Neural cell (in vitro differentiated cells): ENCODE results near the gene STN1. TPM values are rescaled to one million over a fixed set of nuclear protein-coding genes. Genes with fewer than 3 reads are reported as not detected.

ENCODE experiments used
- H2AFZ ChIP-seq: fragments of 200-600, 300-800 bp; sonication (generic), shearing (Covaris generic); 2 replicates; pipeline ENCODE4 v1.6.0; 2014; ENCODE audit warnings: low read depth, mild to moderate bottlenecking, antibody characterized with exemption, low read length, moderate library complexity
- H3F3A ChIP-seq: fragments of 200-600 bp; shearing (Covaris generic); 2 replicates; pipeline ENCODE4 v1.6.1; 2016; ENCODE audit warnings: mild to moderate bottlenecking, moderate library complexity, mixed read lengths, antibody characterized with exemption, low read length; ENCODE audit not compliant: insufficient read depth, poor library complexity, severe bottlenecking
- H3K27ac ChIP-seq: fragments of 200-600, 300-800 bp; sonication (generic), shearing (Covaris generic); 2 replicates; pipeline ENCODE4 v1.5.1; 2014; ENCODE audit warnings: mild to moderate bottlenecking, low read length, moderate library complexity
- H3K27me3 ChIP-seq: fragments of 300-800, 200-600 bp; sonication (generic), shearing (Covaris generic); 2 replicates; pipeline ENCODE4 v1.6.0; 2014; ENCODE audit warnings: mild to moderate bottlenecking, low read depth, low read length, moderate library complexity; ENCODE audit not compliant: insufficient read depth
- H3K36me3 ChIP-seq: fragments of 300-800, 200-600 bp; sonication (generic), shearing (Covaris generic); 2 replicates; pipeline ENCODE4 v1.5.1; 2014; ENCODE audit warnings: mild to moderate bottlenecking, antibody characterized with exemption, low read length, moderate library complexity; ENCODE audit not compliant: insufficient read depth
- H3K4me2 ChIP-seq: fragments of 300-800, 200-600 bp; sonication (generic), shearing (Covaris generic); 2 replicates; pipeline ENCODE4 v1.6.0; 2014; ENCODE audit warnings: mild to moderate bottlenecking, low read length
- H3K4me3 ChIP-seq: fragments of 300-800, 200-600 bp; sonication (generic), shearing (Covaris generic); 2 replicates; pipeline ENCODE4 v1.5.1; 2014; ENCODE audit warnings: mild to moderate bottlenecking, low read length, moderate library complexity
- H3K79me2 ChIP-seq: fragments of 200-600 bp; shearing (Covaris generic); replicated peaks from 2 replicates; pipeline ENCODE4 v1.6.0; 2014; ENCODE audit warnings: mild to moderate bottlenecking, low read length, moderate library complexity; ENCODE audit not compliant: insufficient read depth
- H3K9ac ChIP-seq: fragments of 300-800, 200-600 bp; sonication (generic), shearing (Covaris generic); 2 replicates; pipeline ENCODE4 v1.6.1; 2016; ENCODE audit warnings: mild to moderate bottlenecking, low read length, mixed read lengths
- H3K9me2 ChIP-seq: fragments of 200-600 bp; shearing (Covaris generic); 2 replicates; pipeline ENCODE4 v1.6.1; 2016; ENCODE audit warnings: mild to moderate bottlenecking, low read length, mixed read lengths; ENCODE audit not compliant: insufficient read depth
- H3K9me3 ChIP-seq: fragments of 200-600, 300-800 bp; sonication (generic), shearing (Covaris generic); 2 replicates; pipeline ENCODE4 v1.6.1; 2016; ENCODE audit warnings: mild to moderate bottlenecking, mixed run types, low read length, moderate library complexity, mixed read lengths
- H4K20me1 ChIP-seq: fragments of 200-600 bp; shearing (Covaris generic); 2 replicates; pipeline ENCODE4 v1.6.1; 2016; ENCODE audit warnings: mild to moderate bottlenecking, mixed run types; ENCODE audit not compliant: insufficient read depth
- CTCF ChIP-seq: fragments of 450-650 bp; IDR thresholded peaks from 2 replicates; pipeline ENCODE4 v1.5.1; 2014; ENCODE audit warnings: antibody characterized with exemption, mild to moderate bottlenecking, moderate library complexity; ENCODE audit not compliant: poor library complexity, severe bottlenecking
- EP300 ChIP-seq: fragments of 450-650 bp; conservative IDR thresholded peaks from 2 replicates; pipeline ENCODE4 v1.6.1; 2014; ENCODE audit warnings: antibody characterized with exemption, mild to moderate bottlenecking, moderate library complexity; ENCODE audit not compliant: poor library complexity, severe bottlenecking
- EZH2 ChIP-seq: fragments of 200-600, 300-800 bp; shearing (Covaris generic), sonication (generic); IDR thresholded peaks from 2 replicates; pipeline ENCODE4 v1.6.1; 2014; ENCODE audit warnings: antibody characterized with exemption, low read length, borderline replicate concordance, mild to moderate bottlenecking; ENCODE audit not compliant: insufficient read depth, poor library complexity, severe bottlenecking
- MXI1 ChIP-seq: fragments of 450-650 bp; conservative IDR thresholded peaks from 2 replicates; pipeline ENCODE4 v1.6.1; 2014; ENCODE audit warnings: antibody characterized with exemption, mild to moderate bottlenecking; ENCODE audit not compliant: poor library complexity, severe bottlenecking
- POLR2AphosphoS5 ChIP-seq: IDR thresholded peaks from 2 replicates; pipeline ENCODE4 v1.6.1; 2012
- RAD21 ChIP-seq: fragments of 450-650 bp; conservative IDR thresholded peaks from 2 replicates; pipeline ENCODE4 v1.6.1; 2014; ENCODE audit warnings: antibody characterized with exemption, mild to moderate bottlenecking, moderate library complexity
- REST ChIP-seq: IDR thresholded peaks from 2 replicates; pipeline ENCODE4 v1.6.1; 2012; ENCODE audit warnings: borderline replicate concordance
- SMC3 ChIP-seq: fragments of 450-650 bp; conservative IDR thresholded peaks from 2 replicates; pipeline ENCODE4 v1.6.1; 2014; ENCODE audit warnings: antibody characterized with exemption, mild to moderate bottlenecking, moderate library complexity; ENCODE audit not compliant: poor library complexity
- TAF1 ChIP-seq: IDR thresholded peaks from 2 replicates; pipeline ENCODE4 v1.6.1; 2012; ENCODE audit warnings: low read depth
- polyA plus RNA-seq: library from polyadenylated mRNA; depleted of rRNA; stranded (reverse); fragments of >200 nt; gene quantifications from 2 replicates; pipeline ENCODE4 v1.2.3, GENCODE V29; 2014

The STN1 gene
- polyA plus RNA-seq, 1 donor from 2014 or later = 9.4 TPM

GRCh38 chr10:103932971-103933370 lies 15.0 kb upstream of the STN1 start:
- H3K36me3 ChIP-seq = no peaks in the 10 kb centered on the region
- no peaks in the 10 kb centered on the region for H4K20me1 ChIP-seq
- H3K27me3 ChIP-seq = no peaks in the 10 kb centered on the region
- H3K9me2 ChIP-seq = no peaks in the 10 kb centered on the region
- no peaks in the 10 kb centered on the region for H3K79me2 ChIP-seq
- no peak overlapping the region for H3K27ac ChIP-seq
- H3F3A ChIP-seq = peaks cover 4% of the 10 kb centered on the region
- no peak overlapping the region for H3K4me3 ChIP-seq
- H3K4me2 ChIP-seq = no peak overlapping the region
- no peak overlapping the region for H2AFZ ChIP-seq
- H3K9me3 ChIP-seq = no peaks in the 10 kb centered on the region
- TF ChIP-seq EZH2 (no peak), CTCF (no peak), SMC3 (no peak), TAF1 (no peak), REST (no peak), POLR2AphosphoS5 (no peak), RAD21 (no peak), EP300 (no peak), MXI1 (no peak)
- H3K9ac ChIP-seq = no peak overlapping the region

- no peak overlapping the region for H2AFZ ChIP-seq
- no peaks in the 10 kb centered on the region for H4K20me1 ChIP-seq
- no peaks in the 10 kb centered on the region for H3K36me3 ChIP-seq
- no peak overlapping the region for H3K27ac ChIP-seq
- no peak overlapping the region for H3K4me2 ChIP-seq
- no peaks in the 10 kb centered on the region for H3K9me3 ChIP-seq
- H3K27me3 ChIP-seq = no peaks in the 10 kb centered on the region
- no peaks in the 10 kb centered on the region for H3K9me2 ChIP-seq
- no peak for TF ChIP-seq MXI1
- no peak for TF ChIP-seq EZH2
- TF ChIP-seq RAD21 = no peak
- TF ChIP-seq CTCF = no peak
- TF ChIP-seq REST = no peak
- no peak for TF ChIP-seq SMC3
- TF ChIP-seq POLR2AphosphoS5 = no peak
- TF ChIP-seq TAF1 = no peak
- no peak for TF ChIP-seq EP300
- peaks cover 4% of the 10 kb centered on the region for H3F3A ChIP-seq
- H3K9ac ChIP-seq = no peak overlapping the region
- no peak overlapping the region for H3K4me3 ChIP-seq
- H3K79me2 ChIP-seq = no peaks in the 10 kb centered on the region
These were observed 14.3 kb upstream of the STN1 start for GRCh38 chr10:103932271-103932670.
